GM18909 (cell line): ENCODE results near the gene B3GNT2.

Experiments
- ATAC-seq: cut with Tn5 transposase; IDR thresholded peaks from one replicate; pipeline ENCODE4 v1.9.1; 2021; ENCODE audit warnings: mild to moderate bottlenecking; ENCODE audit not compliant: unreplicated experiment, poor library complexity

B3GNT2 gene

DNA sequence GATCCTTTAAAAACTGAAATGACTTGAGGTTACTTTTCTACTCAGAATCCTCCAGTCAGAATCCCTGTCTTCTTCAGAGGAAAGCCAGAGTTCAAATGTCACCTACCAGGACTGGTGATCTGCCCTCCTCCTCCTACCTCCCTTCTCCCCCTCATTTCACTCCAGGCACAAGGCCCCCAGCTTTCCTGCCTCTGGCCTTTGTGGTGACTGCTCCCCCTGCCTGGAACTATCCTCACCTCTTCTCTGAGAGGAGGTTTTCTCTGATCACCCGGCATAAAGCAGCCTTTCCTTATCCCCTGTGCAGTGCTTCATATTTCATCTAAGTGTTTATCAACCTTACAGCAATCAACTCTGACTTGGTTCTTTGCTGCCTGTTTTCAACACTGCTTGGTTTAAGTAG, 6.8 kb downstream of the B3GNT2 start:
- ATAC-seq, result no peak

DNA sequence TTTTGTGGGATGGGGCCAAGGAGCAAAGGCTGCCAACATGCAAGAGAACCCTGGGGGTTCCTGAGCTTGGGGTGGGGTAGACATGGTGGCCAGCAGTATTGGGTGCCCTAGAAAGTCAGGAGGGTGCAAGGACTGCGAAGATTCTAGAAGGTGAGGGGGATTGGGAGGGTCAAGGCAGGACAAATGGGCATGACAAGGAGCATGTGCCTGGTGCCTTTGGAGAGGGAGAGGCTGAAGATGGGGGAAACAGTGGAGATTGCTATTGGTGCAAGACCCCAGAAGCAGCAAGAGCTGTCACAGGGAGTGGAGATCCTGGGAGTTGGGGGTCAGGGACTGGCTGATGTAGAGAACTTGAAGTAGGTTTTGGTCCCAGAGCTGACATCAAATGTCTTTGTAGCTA, 7.5 kb downstream of the B3GNT2 start:
- ATAC-seq, result no peak

DNA sequence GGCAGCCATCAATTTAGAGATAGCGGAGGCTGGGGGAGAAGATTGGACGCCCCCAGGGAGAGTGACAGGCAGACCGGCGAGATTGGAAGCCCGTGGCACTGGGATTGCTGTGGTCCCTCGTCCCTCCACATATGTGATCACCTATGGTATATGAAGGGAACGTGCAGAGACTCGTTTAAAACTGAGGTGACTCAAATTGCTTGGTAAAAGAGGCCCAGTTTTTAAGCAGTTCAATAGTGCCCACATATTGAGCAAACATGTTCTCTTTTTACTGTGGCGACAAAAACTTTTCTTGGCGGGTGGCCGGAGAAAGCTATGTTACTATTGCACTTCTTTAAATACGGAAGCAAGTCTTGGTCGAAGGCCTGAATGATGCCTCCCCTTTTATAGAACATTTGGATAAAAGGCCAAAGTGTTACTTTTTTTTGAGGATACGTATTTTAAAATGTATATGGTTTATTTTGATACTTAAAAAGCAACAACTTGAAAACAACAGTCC, 9.1 kb downstream of the B3GNT2 start:
- ATAC-seq, result no peak

DNA sequence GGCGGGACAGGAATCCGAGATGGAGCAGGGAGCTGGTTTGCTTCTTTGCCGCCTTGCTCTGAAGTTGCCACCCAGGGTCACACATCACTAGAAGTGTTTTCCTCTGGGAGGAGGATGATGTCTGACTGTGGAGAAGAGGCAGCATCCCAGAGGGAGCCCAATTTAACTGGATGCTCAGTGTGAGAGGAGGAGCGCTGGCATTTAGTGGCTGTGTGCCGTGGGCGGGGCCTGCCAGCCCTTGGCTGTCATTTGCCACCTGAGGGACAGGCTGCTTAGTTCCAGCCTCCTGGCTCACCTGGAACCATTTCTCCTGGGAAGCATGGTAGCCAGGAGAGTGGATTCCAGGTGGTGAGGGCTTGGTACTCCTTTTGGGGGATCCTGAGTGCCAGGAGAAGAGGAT, 9.6 kb downstream of the B3GNT2 start:
- no peak for ATAC-seq

DNA sequence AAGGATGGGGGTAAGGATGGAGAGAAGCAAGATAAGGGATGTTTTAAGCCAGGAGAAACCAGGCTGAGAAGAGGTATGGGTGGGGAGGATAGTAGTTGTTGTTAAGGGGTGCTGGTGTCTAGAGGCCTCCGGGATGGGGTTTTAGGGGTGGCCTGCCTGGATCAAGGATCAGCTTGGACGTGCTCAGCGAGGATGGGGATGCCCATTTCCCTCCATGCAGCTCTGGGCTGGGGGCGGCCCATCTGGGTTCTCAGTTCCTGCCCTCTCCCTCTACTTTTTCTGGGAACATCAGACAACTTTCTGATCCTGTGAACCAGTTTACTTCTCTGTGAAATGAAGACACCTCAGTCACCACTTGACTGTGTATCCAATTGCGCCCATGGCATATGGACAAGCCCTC, 10.1 kb downstream of the B3GNT2 start:
- no peak for ATAC-seq

DNA sequence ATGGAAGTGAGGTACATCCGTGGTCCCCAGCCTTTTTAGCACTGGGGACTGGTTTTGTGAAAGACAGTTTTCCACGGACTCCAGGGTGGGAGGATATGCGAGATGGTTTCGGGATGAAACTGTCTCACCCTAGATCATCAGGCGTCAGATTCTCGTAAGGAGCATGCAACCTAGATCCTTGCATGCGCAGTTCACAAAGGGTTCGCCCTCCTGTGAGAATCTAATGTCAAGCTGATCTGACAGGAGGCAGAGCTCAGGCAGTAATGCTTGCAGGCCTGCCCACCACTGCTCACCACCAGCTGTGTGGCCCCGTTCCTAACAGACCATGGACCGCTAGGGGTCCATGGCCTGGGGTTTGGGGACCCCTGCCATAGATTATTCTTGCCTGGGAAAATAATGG, 11.6 kb downstream of the B3GNT2 start:
- no peak for ATAC-seq

DNA sequence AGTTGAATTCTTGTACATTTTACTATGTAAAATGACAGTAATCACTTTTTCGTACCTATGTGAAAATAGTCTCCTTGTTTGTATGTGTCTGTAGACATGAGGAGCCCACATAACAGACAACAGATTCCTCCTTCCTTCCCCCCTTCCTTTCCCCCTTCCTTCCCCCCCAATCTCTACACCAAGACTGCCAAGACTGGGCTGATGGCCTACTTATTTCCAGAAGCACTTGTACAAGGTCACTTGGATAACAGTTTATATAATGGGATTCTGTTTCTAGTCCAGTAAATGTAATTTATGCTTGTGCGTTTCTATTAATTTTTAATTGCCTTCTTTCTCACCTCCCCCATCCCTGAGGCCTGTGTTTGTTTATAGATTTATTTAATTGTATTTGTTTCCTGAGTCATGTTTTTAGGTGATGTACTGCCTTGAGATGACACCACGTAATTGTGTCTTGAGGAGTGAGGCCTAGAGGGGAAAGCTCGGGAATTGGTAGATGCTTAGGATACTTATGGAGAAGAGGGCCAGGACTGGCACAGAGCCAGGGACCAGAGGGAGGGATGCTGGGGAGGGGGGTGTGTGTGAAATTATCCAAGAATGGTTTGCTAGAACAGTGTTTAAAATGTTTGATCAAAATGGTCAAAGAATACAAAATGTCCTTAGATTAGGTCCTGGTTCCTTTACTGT, 12.3 kb downstream of the B3GNT2 start:
- ATAC-seq, result no peak

DNA sequence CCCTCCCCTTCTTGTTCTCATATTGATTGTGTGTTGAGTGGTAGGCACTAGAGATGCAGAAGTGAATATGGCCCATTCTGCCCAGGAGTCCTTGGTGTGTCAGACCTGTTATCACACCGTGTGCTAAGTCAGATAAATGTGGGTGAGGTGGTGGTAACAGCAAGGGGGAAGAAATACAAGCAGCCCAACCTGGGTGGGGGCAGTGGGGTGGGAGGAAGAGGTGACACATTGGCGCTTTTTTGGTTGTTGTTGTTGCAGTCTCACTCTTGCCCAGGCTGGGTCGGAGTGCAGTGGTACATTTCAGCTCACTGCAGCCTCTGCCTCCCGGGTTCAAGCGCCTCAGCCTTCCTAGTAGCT, 12.8 kb downstream of the B3GNT2 start:
- ATAC-seq, result no peak

DNA sequence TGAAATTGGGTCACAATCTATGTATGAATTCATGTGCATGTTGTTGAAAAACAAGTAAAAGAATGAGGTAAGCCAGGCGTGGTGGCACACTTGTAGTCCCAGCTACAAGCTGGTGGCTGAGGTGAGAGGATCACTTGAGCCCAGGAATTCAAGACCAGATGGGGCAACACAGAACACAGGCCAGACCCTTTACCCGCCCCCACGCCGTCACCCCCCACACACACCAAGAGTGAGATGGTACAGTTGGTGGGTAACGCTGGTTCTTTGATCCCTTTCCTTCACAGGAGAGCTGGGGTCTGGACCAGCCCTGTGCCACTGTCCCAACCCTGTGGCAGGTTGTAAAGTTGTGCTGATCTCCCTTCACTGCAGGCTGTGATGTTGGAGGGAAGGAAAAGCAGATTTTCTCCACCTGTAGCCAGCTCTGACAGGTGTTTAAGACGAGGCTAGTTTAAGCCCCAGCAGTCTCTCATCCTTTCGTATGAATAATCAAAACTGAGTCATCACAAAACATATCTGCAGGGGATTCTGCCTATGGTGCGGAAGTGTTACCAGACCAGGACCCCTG, 13.6 kb downstream of the B3GNT2 start:
- no peak for ATAC-seq

DNA sequence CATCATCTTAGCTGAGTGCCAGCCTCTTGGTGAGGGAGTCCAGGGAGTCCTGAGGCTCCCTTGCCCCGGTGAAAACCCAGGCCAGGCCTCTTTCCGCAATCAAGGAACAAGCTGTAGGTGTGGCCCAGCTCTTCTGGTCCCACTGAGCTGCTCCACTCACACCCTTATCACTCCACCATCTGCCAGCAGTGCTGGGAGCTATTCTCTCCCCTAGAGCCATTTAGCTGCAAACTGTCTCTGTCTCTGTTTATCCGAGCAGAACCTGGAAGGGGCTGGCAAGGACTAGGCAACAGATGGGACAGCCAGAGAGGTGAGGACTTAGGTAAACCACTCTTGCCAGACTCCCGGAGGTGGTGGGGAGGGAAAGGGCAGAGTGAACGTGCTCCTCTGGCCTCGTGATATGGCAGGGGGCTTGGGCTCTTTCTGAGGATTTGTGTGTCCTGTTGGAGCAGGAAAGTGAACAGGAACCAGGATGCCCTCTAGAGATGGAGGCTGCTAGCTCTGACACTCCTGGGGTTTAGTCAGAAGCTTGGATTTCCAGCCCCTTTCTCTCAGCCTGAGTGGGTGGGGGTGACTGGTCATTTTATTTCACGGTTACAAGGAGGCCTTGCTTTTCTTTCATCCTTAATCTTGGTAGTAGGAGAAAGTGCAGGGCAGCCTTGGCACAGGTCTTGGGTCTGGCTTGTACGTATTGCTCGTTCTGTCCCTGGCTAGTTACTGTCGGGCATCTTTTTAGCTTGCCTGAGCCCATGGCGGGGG, 19.6 kb downstream of the B3GNT2 start:
- no peak for ATAC-seq

DNA sequence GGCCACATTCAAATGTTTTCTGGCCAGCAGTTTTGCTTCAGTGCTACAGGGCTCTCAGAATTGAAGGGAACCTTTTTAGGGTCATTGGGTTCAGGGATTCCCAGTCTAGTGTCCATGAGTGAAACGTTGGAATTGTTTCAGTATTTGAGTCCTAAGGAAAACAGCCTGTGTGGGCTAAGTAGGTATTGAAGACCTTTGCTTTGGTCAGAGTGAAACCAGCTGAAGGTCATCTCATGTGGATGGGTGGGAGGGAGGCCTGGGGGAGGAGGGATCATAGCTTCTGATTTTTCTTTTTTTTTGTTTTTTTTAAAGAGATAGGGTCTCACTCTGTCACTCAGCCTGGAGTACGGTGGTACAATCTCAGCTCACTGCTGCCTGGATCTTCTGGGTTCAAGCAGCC, 20.2 kb downstream of the B3GNT2 start:
- no peak for ATAC-seq

DNA sequence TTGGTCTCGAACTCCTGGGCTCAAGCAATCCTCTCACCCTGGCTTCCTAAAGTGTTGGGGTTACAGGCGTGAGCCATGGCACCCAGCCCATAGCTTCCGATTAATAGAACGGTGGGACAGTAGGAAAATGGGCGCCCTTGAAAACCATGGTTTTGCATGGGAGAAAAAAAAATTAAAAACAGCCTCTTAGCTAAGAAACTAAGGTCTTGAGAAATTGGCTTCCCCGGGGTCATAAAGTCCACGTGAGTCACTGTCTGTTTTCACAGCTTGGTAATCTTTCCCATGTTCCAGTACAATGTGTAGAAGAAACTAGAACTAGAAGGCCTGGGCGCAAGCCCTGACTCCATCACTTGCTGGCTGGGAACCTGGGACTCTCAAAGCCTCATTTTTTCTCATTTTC, 20.7 kb downstream of the B3GNT2 start:
- ATAC-seq, result no peak

DNA sequence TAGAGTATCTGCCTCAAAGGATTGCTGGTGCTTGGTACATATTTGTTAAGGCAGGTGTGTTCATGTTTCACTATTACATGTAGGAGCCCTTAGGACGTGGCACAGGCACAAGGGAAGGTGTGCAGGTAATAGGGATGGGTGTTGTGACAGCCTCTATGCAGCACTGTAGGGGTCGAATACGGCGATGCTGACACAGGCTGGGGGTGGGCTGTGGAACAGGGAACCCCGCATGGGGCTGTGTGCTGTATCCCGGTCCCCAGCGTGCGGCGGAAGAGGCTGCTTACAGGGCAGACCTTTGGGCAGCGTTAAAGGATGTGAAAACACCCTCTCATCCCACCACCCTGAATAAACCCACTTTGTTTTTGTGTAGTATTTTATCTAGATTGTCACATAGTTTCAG, 21.5 kb downstream of the B3GNT2 start:
- no peak for ATAC-seq

DNA sequence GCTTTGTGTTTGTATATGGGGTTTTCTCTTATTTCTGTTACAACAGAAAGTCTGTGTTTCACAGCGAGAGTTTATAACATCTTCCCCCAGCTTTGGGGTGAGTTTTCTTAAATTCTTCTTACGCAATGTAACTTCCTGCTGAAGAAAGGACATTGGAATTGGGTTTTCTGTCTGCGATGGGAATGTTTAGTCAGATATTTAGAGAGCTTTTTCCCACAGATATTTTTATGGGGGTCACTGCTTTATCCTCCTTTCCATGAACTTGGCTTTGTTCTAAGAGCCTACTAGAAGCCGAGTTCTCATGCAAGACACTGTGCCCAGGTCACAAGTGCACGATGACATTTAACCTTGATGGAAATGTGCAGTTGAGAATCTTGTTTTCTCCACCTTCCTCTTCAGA, 22.1 kb downstream of the B3GNT2 start:
- no peak for ATAC-seq

DNA sequence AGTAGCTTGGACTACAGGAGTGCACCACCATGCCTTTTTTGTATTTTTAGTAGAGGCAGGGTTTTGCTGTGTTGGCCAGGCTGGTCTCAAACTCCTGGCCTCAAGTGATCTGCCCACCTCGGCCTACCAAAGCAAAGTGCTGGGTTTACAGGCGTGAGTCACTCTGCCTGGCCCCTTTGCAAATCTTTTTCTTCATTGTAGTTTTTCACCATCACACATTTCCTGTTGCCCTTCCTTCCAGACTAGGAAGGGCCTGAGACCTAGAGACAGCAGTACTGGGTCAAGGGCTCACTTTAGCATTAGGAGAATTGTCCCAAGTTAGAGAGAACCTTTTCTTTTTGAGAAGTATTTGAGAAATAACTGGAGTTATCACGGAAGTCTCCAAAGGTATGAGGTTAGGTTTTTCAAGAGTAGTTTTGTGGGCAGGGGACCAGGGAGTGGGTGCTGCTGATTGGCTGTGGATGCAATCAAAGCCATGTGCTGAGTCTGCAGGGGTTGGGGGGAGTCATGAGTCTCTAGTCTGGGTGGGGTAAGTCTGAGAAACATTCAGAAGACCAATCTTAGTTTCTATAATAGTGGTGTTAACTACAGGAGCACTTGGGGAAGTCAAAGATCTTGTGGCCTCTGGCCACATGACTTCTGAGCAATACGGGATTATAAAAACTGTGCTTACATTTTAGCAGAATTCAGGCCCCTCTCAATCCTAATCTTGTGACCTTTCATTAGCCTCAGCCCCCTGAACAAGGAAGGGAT, 23.7 kb downstream of the B3GNT2 start:
- ATAC-seq, result no peak

DNA sequence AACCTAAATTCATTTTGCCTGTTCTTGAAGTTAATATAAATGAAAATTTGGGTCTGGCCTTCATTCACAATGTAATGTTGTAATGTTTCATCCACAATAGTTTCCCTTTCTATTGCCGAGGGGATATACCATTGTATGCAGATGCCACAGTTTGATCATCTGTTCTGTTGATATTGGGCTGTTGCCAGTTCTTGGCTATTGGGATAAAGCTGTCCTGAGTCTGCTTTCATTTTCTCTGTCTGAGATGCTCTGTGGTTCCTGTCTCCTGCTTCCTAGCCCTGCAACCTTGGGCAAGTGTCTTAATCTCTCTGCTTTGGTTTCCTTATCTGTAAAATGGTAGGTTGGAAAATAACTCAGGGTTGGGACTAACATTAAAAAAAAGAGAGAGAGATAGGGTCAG, 25.2 kb downstream of the B3GNT2 start:
- no peak for ATAC-seq

DNA sequence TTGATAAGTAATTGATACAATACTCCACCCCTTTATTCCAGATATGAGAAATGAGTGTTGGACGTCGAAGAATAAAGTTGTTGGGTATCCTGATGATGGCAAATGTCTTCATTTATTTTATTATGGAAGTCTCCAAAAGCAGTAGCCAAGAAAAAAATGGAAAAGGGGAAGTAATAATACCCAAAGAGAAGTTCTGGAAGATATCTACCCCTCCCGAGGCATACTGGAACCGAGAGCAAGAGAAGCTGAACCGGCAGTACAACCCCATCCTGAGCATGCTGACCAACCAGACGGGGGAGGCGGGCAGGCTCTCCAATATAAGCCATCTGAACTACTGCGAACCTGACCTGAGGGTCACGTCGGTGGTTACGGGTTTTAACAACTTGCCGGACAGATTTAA, 26.3 kb downstream of the B3GNT2 start:
- ATAC-seq, result no peak

DNA sequence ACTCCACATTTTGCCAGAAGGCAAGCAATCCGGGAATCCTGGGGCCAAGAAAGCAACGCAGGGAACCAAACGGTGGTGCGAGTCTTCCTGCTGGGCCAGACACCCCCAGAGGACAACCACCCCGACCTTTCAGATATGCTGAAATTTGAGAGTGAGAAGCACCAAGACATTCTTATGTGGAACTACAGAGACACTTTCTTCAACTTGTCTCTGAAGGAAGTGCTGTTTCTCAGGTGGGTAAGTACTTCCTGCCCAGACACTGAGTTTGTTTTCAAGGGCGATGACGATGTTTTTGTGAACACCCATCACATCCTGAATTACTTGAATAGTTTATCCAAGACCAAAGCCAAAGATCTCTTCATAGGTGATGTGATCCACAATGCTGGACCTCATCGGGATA, 26.8 kb downstream of the B3GNT2 start:
- no peak for ATAC-seq

DNA sequence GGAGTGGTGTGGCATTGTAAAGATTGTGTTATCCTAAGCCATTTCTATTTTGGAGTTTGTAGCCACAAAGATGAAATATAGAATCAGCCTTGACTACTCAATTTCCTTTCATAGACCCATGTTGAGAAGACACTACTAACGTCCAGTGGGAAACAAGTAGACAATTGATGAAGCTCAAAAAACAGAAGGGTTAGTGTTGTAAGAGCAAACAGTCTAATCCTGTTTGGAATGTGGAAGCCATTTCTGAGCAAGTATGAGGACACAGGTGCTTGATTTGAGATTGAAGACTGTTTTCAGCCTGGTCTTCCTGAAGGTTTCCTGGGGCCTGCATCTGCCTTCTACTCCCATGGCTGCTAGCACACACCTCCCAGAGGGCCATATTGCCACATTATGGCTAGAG, 29.1 kb downstream of the B3GNT2 start:
- no peak for ATAC-seq

DNA sequence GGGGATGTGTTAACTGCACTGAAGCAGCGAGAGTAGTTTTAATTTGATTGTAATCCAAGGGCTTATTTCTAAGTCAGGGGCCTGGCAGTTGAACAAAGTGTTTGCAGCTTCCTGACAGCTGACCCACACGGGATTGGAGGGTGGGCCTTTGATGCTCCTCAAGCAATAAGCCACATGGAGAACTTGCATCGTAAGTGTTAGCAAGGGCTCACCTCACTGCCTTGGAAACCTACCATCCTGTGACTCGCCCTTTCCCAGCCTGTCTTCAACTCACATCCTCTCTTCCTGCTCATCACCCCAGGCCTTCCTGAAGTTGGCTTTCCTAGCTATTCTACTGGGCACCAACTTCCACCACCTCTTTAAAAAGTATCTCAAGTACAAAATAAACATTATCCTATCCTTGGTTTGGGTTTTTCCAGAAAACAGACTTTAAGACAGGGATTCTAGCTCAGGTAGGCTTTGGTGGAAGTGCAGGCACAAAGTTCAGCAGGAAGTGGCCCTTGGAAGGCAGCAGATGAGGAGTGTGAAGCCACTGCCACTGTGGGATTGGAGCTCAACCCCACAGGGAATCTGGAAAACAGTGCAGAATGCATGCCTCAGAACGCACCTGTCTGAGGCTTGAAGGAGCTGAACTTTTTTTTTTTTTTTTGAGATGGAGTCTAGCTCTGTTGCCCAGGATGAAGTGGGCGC, 31.6 kb downstream of the B3GNT2 start:
- ATAC-seq, result no peak
